D721Med (cell line): ENCODE results near the gene PALS2.

Experiments
- DNase-seq: peaks from one replicate; pipeline ENCODE4 v3.0.0; 2011; ENCODE audit warnings: low spot score; ENCODE audit not compliant: insufficient read length
- FAIRE-seq: peaks from 2 replicates; lab custom pipeline; 2011; peaks lifted over from hg19 to GRCh38; lab: Jason Lieb, UNC
- CTCF ChIP-seq: IDR thresholded peaks from 2 replicates; pipeline ENCODE4 v1.5.1; 2012; ENCODE audit warnings: mild to moderate bottlenecking, control low read depth; ENCODE audit not compliant: insufficient read depth; ENCODE audit errors: missing control alignments

Gene PALS2

GRCh38 chr7:24572997-24573553 lies at the start of gene PALS2:
PALS2 (plus strand) TSS chr7:24573452; CDS start chr7:24623668, 50,216 bp downstream.
- peak; percentile 52 for DNase-seq
- no peak for FAIRE-seq
- TF ChIP-seq CTCF = no peak

GRCh38 chr7:24531255-24531654 lies 42.0 kb upstream of the PALS2 start:
- FAIRE-seq (no peak), DNase-seq (no peak)
- no peak for TF ChIP-seq CTCF

- no peak for TF ChIP-seq CTCF
- FAIRE-seq (no peak), DNase-seq (no peak)
Observed at GRCh38 chr7:24536682-24537081, 36.6 kb upstream of the PALS2 start.

- FAIRE-seq (no peak), DNase-seq (no peak)
- no peak for TF ChIP-seq CTCF
Observed at GRCh38 chr7:24540956-24541355, 32.3 kb upstream of the PALS2 start.

GRCh38 chr7:24545215-24545614 lies 28.0 kb upstream of the PALS2 start:
- DNase-seq (no peak), FAIRE-seq (no peak)
- no peak for TF ChIP-seq CTCF

- DNase-seq = no peak
- no peak for FAIRE-seq
- TF ChIP-seq CTCF = no peak
Observed at GRCh38 chr7:24548390-24548789, 24.9 kb upstream of the PALS2 start.

- FAIRE-seq = no peak
- TF ChIP-seq CTCF = no peak
- DNase-seq = no peak
Observed at GRCh38 chr7:24549991-24550390, 23.3 kb upstream of the PALS2 start.
